ENCODE measurements around the gene SLC9B1. TPM values are rescaled to one million over a fixed set of nuclear protein-coding genes. Genes with fewer than 3 reads are reported as not detected.
A peak's percentile ranks its signal among the peaks of the same experiment; 100 is the strongest.

The SLC9B1 gene
- total and polyA plus RNA-seq, 2 of the 13 experiments (the other 11 are each of a cell fraction or from before 2014, with no cell fraction given): 0.17 to 0.20 TPM

GRCh38 chr4:103019308-103020124, at the start of gene SLC9B1 (continued):
- peak; percentile 44 for TF ChIP-seq HNF4A (CRISPR knock-in tag; IDR thresholded peaks at IDR 0.05)
- TF ChIP-seq AKAP8 (CRISPR knock-in tag; IDR thresholded peaks at IDR 0.05): no peak
- peak; percentile 90 for TF ChIP-seq ZFX (CRISPR knock-in tag; IDR thresholded peaks at IDR 0.05; ENCODE audit: low read depth)
- no peak for TF ChIP-seq SMAD9 (CRISPR knock-in tag; IDR thresholded peaks at IDR 0.05)
- no peak for TF ChIP-seq ZNF30 (CRISPR knock-in tag; IDR thresholded peaks at IDR 0.05)
- TF ChIP-seq NFE2L2 (IDR thresholded peaks at IDR 0.05; ENCODE audit: low read length): no peak
- no peak for TF ChIP-seq MXD4 (CRISPR knock-in tag; IDR thresholded peaks at IDR 0.05)
- peak; percentile 47; the same call in 1 of the 2 replicates for TF ChIP-seq NCOA2 (CRISPR knock-in tag; IDR thresholded peaks at IDR 0.05)
- no peak for TF ChIP-seq ZNF446 (CRISPR knock-in tag; IDR thresholded peaks at IDR 0.05)
- TF ChIP-seq ONECUT2 (CRISPR knock-in tag; IDR thresholded peaks at IDR 0.05): no peak
- no peak for TF ChIP-seq PCBP2 (optimal IDR thresholded peaks at IDR 0.05; ENCODE audit: low read depth, low read length, poor library complexity, severe bottlenecking)
- TF ChIP-seq ZSCAN20 (CRISPR knock-in tag; IDR thresholded peaks at IDR 0.05; ENCODE audit: borderline replicate concordance): no peak
- TF ChIP-seq ZNF143 (CRISPR knock-in tag; IDR thresholded peaks at IDR 0.05): peak; percentile 70
- no peak; the same call in 1 of the 2 replicates for TF ChIP-seq ZNF33B (CRISPR knock-in tag; IDR thresholded peaks at IDR 0.05)
- no peak for TF ChIP-seq DZIP1 (CRISPR knock-in tag; IDR thresholded peaks at IDR 0.05)
- TF ChIP-seq HDAC6 (IDR thresholded peaks at IDR 0.05; ENCODE audit: low read depth, low read length): no peak
- TF ChIP-seq ZNF407 (CRISPR knock-in tag; IDR thresholded peaks at IDR 0.05; ENCODE audit: not compliant biosample characterization): peak; percentile 78
- peak; percentile 60 for TF ChIP-seq HDAC1 (CRISPR knock-in tag; IDR thresholded peaks at IDR 0.05)
- TF ChIP-seq ZNF839 (CRISPR knock-in tag; IDR thresholded peaks at IDR 0.05; ENCODE audit: borderline replicate concordance): no peak
